GM19099 (cell line): Measurements from ENCODE around the gene IFRD2.
A peak's percentile ranks its signal among the peaks of the same experiment; 100 is the strongest.

ENCODE experiments used
- POLR2A ChIP-seq: IDR thresholded peaks from 3 replicates; pipeline ENCODE4 v1.6.1; 2011; ENCODE audit warnings: low read depth; ENCODE audit not compliant: insufficient read length; ENCODE audit errors: extremely low read depth

The IFRD2 gene

DNA sequence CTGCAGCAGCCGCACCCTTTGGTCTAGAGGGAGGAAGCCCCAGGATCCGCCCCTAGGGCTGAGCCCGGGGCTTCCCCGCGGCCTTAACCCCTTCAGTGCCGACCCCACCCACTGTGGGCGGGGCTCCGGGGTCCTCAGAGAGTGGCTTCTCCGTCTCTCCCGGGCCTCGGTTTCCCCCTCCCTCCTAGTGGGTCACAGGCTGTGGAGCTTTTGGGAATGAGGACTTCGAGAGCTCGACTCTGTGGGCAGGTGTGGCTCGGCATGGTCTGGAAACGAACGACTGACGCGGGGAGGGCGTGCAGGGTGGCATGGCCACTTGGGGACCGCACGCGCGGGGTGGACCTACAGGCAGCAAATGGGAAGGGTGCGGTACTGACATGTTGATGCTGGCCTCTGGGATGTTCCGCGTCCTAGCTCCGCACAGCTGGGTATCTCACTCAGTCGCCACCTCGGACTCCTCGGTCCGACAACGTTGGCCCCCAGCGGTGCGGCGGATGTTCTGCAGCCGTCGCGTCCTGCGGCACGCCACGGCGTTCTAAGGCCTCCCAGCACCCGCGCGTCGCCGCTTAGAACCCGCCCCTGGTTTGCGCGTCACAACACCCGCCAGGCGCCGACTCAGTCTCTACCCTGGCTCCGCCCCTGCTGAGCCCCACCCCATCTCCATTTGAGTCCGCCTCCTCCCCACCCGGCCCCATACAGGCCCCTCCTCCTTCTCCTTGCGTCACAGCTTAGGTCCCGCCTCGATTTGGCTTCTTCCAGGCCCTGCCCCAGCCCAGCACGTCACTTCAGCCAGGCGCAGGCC, 6.8 kb upstream of the IFRD2 start, which contains the start of the genes HYAL3 and NAA80:
Gene HYAL3 (minus strand): TSS at position 570 of the 802 bp plus-strand sequence. CDS start 3,803 bp downstream, outside the sequence.
Gene NAA80 (minus strand): TSS at position 570 of the 802 bp plus-strand sequence. CDS start 1,942 bp downstream, outside the sequence.
- TF ChIP-seq POLR2A: peak; percentile 86

DNA sequence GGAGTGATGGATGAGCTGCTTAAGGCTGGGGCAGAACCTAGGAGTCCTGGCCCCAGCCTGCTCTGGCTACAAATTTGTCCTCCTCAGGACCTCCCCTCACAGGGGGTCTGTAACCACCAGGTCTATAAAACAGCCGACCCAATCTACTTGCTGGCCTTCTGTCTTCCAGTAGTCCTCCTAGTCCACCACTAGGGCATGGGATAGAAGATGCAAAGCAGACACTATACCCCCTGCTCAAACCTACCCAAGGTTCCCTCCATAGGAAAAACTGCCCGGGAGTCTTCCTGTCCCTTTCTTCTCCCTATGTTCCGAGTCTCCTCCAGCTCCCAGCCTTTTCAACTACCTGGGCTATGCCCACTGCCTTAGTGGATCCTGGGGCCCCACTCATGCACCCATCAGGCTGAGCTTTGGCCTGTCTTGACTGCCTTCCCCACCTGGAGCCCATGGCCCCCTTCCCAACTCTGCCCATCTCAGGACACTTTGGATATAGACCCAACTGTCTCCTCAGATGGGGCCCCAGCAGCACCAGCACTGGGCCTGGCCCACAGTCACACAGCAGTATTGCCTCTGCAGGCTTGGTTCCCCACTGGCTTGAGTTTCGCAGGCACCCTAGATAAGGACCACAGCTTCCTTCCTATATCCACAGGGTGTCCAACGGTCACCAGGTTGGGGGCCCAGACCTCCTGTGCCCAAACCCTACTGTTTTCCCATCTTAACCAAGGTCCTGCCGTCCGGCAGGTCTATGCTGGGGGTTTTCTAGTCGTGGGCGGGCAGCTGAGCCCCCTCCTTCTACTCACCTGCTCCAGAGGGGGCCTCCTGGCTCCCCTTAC, 5.9 kb upstream of the IFRD2 start:
- no peak for TF ChIP-seq POLR2A

DNA sequence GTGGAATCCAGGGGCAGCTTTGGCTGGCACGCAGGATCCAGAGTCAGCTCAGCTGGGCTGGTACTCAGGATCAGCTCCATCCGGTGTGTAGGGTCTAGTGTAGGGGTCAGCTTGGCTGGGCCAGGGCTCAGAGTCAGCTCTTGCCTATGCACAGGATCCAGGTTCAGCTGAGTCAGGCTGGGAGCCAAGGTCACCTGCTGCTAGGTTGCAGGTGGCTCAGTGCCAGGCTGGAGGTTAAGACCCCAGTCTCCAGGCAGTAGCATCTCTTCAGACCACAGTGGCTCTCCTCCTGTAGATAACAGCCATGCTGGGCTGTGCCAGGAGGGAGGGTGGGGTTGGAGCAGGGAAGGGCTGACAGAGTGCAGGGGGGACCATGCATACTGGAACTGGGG, 5.2 kb upstream of the IFRD2 start:
- no peak for TF ChIP-seq POLR2A

GRCh38 chr3:50296721-50297383, 4.6 kb upstream of the IFRD2 start:
- TF ChIP-seq POLR2A: no peak

GRCh38 chr3:50295553-50296431, 3.6 kb upstream of the IFRD2 start:
- TF ChIP-seq POLR2A: no peak

GRCh38 chr3:50294492-50295403, 2.5 kb upstream of the IFRD2 start:
- TF ChIP-seq POLR2A: no peak

DNA sequence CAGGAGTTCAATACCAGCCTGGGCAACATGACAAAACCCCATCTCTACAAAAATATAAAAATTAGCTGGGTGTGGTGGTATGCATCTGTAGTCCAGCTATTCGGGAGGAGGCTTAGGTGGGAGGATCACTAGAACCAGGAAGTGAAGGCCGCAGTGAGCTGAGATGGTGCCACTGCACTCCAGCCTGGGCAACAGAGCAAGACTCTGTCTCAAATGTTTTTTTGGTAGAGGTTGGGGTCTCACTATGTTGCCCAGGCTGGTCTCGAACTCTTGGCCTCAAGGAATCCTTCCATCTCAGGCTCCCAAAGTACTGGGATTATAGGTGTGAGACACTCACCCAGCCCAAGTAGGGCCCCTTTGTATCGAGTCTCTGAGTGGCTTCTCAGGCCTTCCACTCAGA, 1.9 kb upstream of the IFRD2 start:
- no peak for TF ChIP-seq POLR2A

DNA sequence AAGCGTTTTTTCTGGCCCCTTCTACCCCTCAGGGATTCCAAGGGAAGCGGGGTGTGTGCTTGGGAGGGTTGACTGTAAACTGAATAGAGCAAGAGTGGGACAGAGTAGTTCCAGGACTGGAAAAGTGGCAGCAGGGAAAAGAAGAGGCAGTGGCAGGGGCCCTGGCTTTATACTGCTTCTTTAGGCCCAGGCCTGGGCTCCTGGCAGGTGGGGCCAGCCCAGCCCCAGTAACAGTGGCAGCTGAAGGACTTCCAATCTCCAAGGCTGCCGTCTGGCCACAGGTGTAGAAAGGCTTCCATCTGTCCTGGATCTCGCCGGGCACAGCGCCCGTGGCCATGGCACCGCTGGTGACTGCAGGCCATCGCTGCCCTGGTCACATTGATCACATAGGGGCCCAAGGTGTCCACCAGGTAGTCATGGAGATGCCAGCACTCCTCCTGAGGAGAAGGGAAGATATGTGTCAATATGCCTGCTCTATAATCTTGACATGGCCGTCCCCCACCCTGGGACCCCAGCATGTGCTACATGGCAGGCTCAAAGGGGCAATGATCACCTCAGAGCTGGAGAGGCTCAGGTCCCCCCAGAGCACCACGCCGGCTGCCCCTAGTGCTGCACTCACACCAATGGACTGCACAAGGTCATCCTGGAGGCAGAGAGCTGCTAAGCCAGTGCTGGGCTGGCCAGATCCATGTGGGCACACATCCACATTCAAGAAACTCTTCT, 1.0 kb upstream of the IFRD2 start:
- TF ChIP-seq POLR2A: no peak

- no peak for TF ChIP-seq POLR2A
Measured at GRCh38 chr3:50290161-50290641, 2.0 kb downstream of the IFRD2 start.

- no peak for TF ChIP-seq POLR2A
Measured at GRCh38 chr3:50289130-50289529, 3.1 kb downstream of the IFRD2 start.

DNA sequence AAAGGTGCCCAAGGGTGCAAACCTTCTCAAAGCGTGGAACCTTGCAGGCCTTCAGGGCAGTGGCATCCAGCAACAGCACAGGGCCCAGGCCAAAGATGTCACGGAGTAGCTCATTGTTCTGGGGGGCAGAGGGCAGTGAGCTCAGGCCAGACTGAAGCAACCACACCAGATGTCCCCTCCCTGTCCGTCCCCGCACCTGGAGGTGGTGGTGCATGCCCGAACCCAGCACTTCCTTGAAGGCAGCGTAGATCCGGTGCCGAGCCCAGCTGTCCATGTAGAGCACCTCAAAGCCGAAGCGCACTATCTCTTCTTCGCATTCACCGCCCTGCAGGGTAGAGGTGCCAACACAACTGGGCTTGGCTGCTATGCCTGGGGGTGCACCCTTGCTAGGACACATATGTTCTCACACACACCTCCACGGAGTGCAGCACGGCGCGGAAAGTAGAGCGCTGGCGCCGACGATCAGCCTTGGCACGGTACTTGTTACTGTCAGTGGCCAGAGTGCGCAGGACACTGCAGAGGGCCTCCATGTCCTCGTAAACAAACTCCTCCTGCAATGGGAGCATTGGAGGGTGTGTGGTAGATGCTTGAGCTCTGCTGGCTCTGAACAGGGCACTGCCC, 3.7 kb downstream of the IFRD2 start:
- TF ChIP-seq POLR2A: no peak

DNA sequence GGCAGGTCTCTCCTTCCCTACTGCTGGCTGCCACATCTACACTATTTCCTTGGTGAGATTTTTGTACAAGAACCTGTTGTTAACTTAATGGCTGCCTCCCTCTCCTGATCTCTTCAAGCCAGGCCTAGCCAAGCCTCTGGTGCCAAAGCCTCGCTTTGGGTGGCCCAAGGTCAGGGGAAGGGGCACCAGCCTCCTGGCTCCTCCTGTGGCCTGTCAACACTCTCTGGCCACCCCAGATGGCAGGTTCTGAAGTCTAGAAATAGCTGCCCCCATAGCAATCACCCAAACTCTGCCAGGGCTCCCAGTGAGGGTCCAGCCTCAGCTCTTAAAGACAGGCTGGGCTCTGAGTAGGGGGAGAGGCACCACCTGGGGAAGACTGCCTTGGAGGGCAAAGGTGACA, 5.0 kb downstream of the IFRD2 start:
- no peak for TF ChIP-seq POLR2A
